Endodermal cell (in vitro differentiated cells): Measurements from ENCODE around the gene AKR7A3. TPM values are rescaled to one million over a fixed set of nuclear protein-coding genes. Genes with fewer than 3 reads are reported as not detected.

Source experiments
- DNase-seq: peaks from one replicate; pipeline ENCODE4 v3.0.0-alpha.2; 2017
- H3K27ac ChIP-seq: 2 replicates; pipeline ENCODE4 v1.5.1; 2013; ENCODE audit warnings: mild to moderate bottlenecking, low read depth, low read length, moderate library complexity
- H3K27me3 ChIP-seq: 2 replicates; pipeline ENCODE4 v1.6.1; 2013; ENCODE audit warnings: mild to moderate bottlenecking, low read length, moderate library complexity; ENCODE audit not compliant: insufficient read depth, control insufficient read depth, poor library complexity, severe bottlenecking
- H3K36me3 ChIP-seq: 2 replicates; pipeline ENCODE4 v1.7.0; 2013; ENCODE audit warnings: mild to moderate bottlenecking, low read length, moderate library complexity; ENCODE audit not compliant: control insufficient read depth, insufficient read depth
- H3K4me1 ChIP-seq: one replicate; pipeline ENCODE4 v1.7.0; 2013; ENCODE audit warnings: low read length; ENCODE audit not compliant: control insufficient read depth, insufficient read depth
- H3K4me3 ChIP-seq: 2 replicates; pipeline ENCODE4 v1.5.1; 2013; ENCODE audit warnings: mild to moderate bottlenecking, low read length, moderate library complexity
- H3K9ac ChIP-seq: 2 replicates; pipeline ENCODE4 v1.6.1; 2013; ENCODE audit warnings: mild to moderate bottlenecking, low read length, moderate library complexity; ENCODE audit not compliant: poor library complexity, severe bottlenecking; ENCODE audit errors: extremely low read depth
- H3K9me3 ChIP-seq: 2 replicates; pipeline ENCODE4 v1.6.1; 2013; ENCODE audit warnings: mild to moderate bottlenecking, low read length, moderate library complexity; ENCODE audit not compliant: control insufficient read depth
- H3K27ac Mint-ChIP-seq: 2 replicates; pipeline ENCODE4 v1.8.0; 2020; ENCODE audit warnings: mixed read lengths
- H3K27me3 Mint-ChIP-seq: 2 replicates; pipeline ENCODE4 v1.8.0; 2021; ENCODE audit warnings: mild to moderate bottlenecking, mixed read lengths; ENCODE audit not compliant: insufficient read depth
- H3K36me3 Mint-ChIP-seq: 2 replicates; pipeline ENCODE4 v1.8.0; 2020; ENCODE audit warnings: low read depth, mixed read lengths
- H3K4me1 Mint-ChIP-seq: 2 replicates; pipeline ENCODE4 v1.8.0; 2020; ENCODE audit warnings: mixed read lengths
- H3K4me3 Mint-ChIP-seq: 2 replicates; pipeline ENCODE4 v1.8.0; 2020; ENCODE audit warnings: mild to moderate bottlenecking, moderate library complexity, mixed read lengths
- H3K9me3 Mint-ChIP-seq: 2 replicates; pipeline ENCODE4 v1.8.0; 2020; ENCODE audit warnings: mild to moderate bottlenecking, mixed read lengths
- CTCF ChIP-seq: fragments of 200-600 bp; sonication (generic); conservative IDR thresholded peaks from 2 replicates; pipeline ENCODE4 v1.5.0; 2021; ENCODE audit warnings: antibody characterized with exemption, mild to moderate bottlenecking
- WGBS, 2 experiments: methylation state at CpG; one replicate each; pipeline versions ENCODE4 v1.1.5 to v1.1.7; 2013; ENCODE audit warnings: missing lambda C conversion rate in 2 of 2, mixed read lengths in 1 of 2; ENCODE audit not compliant: insufficient coverage in 1 of 2, insufficient read length in 1 of 2; 5-methylcytosine and 5-hydroxymethylcytosine counted together
- total RNA-seq, 2 donors: library from RNA; stranded (reverse); fragmentation: NEBNext Ultra II Directional in 1 of 2; extraction: Animal tissue kit (Norgen Biotek cat#: 25700) in 1 of 2; gene quantifications; 2 replicates in 1 of 2; 3 replicates in 1 of 2; pipeline ENCODE4 v1.2.1, GENCODE V29; 2021

The AKR7A3 gene
- total RNA-seq, 2 donors from 2014 or later = 0.92 to 2.0 TPM

GRCh38 chr1:19313636-19313959, 25.0 kb upstream of the AKR7A3 start:
- no peaks in the 10 kb centered on the region for H3K9me3 Mint-ChIP-seq
- 94 to 96% methylated on average over 3 to 4 of the region's 4 CpGs for WGBS, 2 experiments
- no peaks in the 10 kb centered on the region for H3K27me3 Mint-ChIP-seq
- Histone ChIP-seq H3K27ac (no peak overlapping the region), H3K27me3 (no peaks in the 10 kb centered on the region), H3K9me3 (no peaks in the 10 kb centered on the region), H3K9ac (no peak overlapping the region), H3K4me1 (peaks cover 3% of the 10 kb centered on the region), H3K36me3 (peaks cover 12% of the 10 kb centered on the region), H3K4me3 (peak overlapping the region; percentile 91)
- H3K4me3 Mint-ChIP-seq = peak overlapping the region; percentile 78
- peaks cover 15% of the 10 kb centered on the region for H3K4me1 Mint-ChIP-seq
- H3K27ac Mint-ChIP-seq = no peak overlapping the region
- no peak for DNase-seq
- peaks cover 14% of the 10 kb centered on the region for H3K36me3 Mint-ChIP-seq
- no peak for TF ChIP-seq CTCF

- no peak overlapping the region for H3K27ac ChIP-seq
- DNase-seq = no peak
- peak overlapping the region; percentile 75 for H3K27ac Mint-ChIP-seq
Measured at GRCh38 chr1:19312782-19313635, 24.4 kb upstream of the AKR7A3 start.

More at GRCh38 chr1:19312782-19313635, 24.4 kb upstream of the AKR7A3 start:
- Mint-ChIP-seq H3K27me3 (no peaks in the 10 kb centered on the region), H3K36me3 (peaks cover 12% of the 10 kb centered on the region), H3K4me3 (peak overlapping the region; percentile 78), H3K4me1 (peaks cover 15% of the 10 kb centered on the region), H3K9me3 (no peaks in the 10 kb centered on the region)
- no peaks in the 10 kb centered on the region for H3K9me3 ChIP-seq
- H3K4me1 ChIP-seq = peaks cover 3% of the 10 kb centered on the region
- H3K27me3 ChIP-seq = no peaks in the 10 kb centered on the region
- TF ChIP-seq CTCF = no peak
- peak overlapping the region; percentile 91 for H3K4me3 ChIP-seq
- H3K9ac ChIP-seq = peak overlapping the region; percentile 81
- 56 to 65% methylated on average over 12 to 20 of the region's 20 CpGs for whole genome bisulfite sequencing, 2 experiments
- H3K36me3 ChIP-seq = peaks cover 13% of the 10 kb centered on the region
